HG03025 (cell line): ENCODE measurements around the gene PTCHD4.
A peak's percentile ranks its signal among the peaks of the same experiment; 100 is the strongest.
"Not testable (repeated sequence)": the region's sequence is repeated elsewhere in the genome, so short reads cannot be mapped to it uniquely, and the experiment has no call there.

ENCODE experiments used
- ATAC-seq: cut with Tn5 transposase; IDR thresholded peaks from one replicate; pipeline ENCODE4 v1.9.1; 2021; ENCODE audit warnings: mild to moderate bottlenecking, moderate library complexity; ENCODE audit not compliant: unreplicated experiment, low FRiP score

Gene PTCHD4

DNA sequence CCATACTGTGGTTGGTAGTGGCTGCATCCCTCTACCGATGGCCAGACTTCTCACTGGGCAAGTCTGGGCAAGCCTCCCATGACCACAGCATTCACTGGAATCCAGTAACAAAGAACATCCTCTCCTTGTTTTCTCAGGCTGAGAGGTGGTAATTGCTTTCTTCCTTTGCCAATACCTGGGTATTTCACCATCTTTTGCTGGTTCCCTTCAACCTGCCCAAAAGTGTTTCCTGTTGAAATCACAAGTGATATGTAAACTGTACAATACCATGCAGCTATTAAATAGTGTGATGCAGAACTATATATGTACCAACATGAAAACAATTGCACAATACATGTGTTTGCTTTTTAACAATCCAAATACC lies at the start of gene PTCHD4:
TSS of gene PTCHD4 (minus strand) at position 55 of the 364 bp plus-strand sequence. CDS start 42,240 bp downstream, outside the sequence.
- no peak for ATAC-seq

DNA sequence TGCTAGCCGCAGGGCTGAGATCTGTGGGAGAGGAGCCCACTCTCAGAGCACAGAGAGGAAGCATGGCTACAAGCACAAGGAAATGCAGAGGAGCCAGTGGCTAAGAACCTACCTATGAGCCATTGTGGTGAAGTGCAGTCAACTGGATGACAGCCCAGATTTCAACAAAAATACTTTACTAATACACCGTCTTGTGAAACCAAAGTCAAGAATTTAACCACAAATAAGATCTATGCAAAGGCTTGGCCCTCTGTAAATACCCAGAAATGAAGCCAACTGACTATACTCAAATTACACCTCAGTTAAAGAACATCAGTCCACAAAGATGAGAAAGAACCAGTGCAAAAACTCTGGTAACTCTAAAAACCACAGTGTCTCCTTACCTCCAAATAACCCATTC lies 40.1 kb upstream of the PTCHD4 start:
- ATAC-seq = no peak

DNA sequence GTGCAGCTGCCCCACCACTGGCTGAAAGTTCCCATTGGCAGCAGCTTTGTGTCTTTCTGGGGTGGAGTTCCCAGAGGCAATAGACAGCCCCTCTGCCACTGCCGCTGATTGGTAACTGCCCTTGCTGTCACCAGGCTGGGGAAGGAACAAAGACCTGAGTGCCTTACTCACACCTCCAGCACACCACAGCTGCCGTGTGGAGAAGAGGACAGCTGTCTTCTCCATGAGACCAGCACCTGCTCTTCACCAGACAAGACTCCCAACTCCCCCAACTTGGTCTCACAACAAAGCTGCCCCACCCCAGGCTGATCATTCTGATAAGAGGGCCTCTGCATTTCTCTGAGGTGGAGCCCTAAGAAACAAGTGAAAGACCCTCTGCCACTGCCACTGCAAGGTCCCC lies 39.7 kb upstream of the PTCHD4 start:
- no peak for ATAC-seq

DNA sequence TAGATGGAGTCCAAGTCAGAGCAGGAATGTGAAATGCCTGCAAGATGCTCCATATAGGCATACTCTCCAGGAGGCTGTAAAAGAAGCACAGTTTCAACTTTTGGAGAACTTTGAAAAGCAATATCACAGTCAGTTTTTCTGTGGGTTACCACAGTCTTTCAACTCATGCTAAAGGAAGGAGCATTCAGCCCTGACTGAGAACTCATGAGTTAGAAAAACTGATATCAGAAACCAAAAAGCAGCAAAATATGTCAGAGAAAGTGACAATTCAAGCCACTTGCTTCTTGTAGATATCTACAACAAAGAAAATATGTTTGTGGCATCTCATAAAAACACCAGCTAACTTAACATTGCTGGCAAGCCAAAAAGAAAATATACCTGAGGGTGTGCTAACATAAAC lies 36.1 kb upstream of the PTCHD4 start:
- no peak for ATAC-seq

DNA sequence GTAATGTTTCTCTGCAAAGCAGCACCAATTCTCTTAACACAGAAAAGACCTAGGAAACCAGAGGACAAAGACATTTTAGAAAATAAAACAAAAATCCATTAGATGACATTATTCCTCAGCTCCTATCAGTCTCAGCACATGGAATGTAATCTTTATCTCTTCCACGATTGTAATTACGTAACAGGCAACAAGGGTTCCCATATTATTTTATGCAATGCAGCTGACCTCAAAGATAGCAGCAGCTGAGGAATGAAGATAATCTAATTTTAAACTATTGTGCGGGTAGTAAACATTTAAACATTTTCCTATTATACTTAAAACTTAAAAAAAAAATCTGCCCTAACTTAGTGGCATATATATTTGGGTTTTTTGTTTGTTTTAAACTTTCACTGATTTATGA lies 33.0 kb upstream of the PTCHD4 start:
- no peak for ATAC-seq

DNA sequence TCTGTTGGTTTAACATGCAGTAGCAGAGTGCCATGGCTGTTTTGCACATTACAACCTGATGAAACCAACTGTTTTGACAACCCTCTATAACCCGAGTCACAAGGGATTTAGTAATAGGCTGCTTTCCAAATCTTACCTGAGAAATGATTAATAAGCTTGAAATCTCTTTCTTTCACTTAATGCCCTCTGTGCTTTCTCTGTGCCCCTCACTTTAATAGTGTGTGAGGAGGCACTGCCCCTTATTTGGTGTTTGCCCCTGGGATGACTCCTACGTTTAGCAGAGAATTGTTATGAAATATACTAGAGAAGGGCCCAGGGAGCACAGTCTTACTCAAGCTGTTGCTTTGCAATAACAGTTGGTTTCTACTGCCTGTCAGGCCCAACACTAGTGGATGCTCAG lies 31.0 kb upstream of the PTCHD4 start:
- ATAC-seq = no peak

DNA sequence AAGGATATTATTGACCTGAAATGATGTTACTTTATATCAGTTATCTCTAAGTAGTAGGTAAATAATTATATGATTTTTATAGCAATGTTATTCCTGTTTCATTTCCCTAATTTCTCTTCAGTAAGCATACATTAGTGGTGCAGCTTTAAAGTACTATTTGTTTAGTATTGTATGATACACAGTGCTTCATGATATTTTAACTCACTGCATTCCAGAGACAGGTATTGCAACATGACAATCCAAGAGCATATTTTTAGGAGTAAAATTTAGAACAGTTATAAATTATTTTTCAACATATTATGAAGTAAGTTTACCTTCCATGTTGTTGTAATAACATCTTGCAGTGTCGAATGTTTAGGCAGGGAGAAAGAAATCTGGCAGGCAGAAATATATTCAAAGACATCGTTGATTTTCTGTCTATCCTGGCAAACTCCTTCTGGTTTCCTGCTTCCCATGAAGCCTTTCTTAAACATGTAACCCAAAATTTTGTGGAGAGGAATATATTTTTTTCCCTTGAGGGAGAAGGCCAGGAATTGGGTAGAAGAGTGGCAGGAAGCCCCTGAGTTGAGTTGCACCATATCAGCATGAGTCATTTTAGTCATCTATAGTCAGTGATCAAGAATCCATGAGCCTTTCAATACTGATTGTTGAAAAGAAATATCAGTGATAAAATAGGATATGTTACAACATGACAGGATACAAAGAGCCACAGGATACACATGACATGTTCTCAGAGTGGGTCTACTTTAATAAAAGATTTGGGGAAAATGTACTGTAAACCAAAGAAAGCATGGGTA lies 29.0 kb upstream of the PTCHD4 start:
- ATAC-seq = no peak

DNA sequence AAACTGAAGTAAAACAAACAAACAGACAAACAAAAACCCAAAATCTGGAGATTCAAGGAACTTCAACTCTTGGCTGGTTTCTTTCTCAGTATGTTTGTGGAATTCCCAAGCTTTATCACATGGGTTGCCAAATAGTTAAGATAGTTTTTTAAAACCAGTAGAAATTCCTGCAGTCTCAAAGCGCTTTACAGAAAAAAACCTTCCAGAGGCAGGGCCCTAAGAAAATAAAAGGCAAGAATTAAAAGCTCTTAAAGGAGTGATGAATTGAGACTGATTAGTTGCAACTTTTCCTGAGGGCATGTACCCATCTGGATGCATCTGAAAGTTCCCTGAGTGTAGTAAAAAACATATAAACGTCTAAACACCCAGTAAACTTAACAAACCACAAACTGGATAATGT lies 25.9 kb upstream of the PTCHD4 start:
- no peak for ATAC-seq

DNA sequence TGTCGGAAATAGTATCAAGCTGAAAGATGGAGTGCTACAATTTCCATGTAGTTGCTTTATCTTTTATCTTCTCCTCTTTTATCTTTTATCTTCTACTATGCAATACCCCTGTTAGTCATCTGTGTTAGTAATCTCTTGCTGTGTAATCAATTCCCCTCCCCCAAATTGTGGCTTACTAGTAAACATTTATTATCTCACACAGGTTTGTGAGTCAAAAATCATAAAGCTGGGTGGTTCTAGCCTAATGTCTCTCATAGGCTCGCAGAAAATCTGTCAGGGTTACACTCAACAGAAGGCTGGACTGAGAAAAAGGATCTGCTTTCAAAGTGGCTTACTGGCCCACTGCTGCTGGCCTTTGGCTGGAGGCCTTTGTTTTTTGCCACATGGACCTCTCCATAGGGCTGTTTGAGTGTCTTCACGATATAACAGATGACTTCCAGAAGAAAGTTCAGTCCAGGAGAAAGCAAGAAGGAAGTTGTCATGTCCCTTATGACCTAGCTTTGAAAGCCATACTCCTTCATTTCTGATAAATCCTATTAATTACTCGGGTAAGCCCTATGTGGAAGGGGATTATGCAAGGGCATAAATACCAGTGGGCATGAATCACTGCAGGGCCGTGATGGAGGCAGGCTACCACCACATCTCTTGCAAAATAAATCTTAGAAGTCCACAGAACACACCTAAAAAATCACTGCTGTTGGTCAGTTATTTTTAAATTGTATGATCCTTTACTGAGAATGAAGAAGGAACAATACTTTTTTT lies 24.5 kb upstream of the PTCHD4 start:
- ATAC-seq = no peak

DNA sequence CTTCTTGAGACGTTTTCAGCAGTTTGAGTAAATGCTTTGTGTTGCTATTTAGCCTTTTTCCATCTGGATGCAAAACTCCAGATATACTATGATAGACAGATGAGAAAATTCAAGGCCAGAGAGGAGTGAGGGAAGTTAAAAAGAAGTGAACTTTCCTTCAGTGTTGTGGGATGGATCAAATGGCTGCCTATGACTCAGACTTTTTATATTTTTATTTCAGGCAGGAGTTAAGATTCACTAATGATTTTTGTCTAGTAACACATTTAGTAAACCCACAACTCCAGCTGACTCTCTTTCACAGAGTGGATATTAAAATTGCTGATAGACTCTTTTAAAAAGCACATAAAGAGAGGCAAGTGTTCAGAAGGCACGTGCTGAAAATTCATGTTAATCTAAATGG lies 23.2 kb upstream of the PTCHD4 start:
- ATAC-seq = no peak

DNA sequence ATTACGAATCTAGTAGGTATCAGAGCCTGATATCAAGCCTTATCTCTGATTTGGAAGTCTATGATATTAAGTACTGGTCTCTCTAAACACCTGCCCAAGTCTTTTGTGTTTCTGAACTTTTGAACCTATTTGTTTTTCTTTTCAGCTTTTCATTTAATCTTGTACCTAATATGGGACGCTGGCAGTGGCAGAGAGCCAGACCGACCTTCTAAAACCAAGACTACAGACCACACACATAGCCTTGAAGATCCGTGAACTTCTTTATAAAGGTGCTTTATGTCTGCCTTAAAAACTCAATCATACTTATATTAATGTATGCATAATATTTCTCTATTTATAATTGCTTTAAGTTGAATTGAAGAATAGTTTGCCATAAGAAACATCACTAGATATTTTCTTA lies 12.6 kb upstream of the PTCHD4 start:
- no peak for ATAC-seq

DNA sequence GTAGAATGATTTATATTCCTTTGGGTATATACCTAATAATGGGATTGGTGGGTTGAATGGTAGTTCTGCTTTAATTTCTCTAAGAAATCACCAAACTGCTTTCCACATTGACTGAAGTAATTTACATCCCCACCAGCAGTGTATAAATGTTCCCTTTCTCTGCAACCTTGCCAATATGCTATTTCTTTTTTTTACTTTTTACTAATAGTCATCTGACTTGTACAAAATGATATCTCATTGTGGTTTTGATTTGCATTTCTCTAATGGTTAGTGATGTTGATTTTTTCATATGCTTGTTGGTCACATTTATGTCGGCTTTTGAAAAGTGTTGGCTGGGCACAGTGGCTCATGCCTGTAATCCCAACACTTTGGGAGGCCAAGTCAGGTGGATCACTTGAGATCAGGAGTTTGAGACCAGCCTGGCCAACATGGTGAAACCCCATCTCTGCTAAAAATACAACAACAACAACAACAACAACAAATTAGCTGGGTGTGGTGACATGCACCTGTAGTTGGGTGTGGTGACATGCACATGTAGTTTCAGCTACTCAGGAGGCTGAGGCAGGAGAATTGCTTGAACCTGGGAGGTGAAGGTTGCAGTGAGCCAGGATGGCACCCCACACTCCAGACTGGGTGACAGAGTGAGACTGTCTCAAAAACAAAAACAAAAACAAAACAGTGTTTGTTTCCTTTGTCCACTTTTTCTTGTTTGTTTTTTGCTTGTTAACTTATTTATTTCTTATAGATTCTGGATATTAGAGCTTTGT lies 11.2 kb upstream of the PTCHD4 start:
- ATAC-seq = peak; percentile 64

DNA sequence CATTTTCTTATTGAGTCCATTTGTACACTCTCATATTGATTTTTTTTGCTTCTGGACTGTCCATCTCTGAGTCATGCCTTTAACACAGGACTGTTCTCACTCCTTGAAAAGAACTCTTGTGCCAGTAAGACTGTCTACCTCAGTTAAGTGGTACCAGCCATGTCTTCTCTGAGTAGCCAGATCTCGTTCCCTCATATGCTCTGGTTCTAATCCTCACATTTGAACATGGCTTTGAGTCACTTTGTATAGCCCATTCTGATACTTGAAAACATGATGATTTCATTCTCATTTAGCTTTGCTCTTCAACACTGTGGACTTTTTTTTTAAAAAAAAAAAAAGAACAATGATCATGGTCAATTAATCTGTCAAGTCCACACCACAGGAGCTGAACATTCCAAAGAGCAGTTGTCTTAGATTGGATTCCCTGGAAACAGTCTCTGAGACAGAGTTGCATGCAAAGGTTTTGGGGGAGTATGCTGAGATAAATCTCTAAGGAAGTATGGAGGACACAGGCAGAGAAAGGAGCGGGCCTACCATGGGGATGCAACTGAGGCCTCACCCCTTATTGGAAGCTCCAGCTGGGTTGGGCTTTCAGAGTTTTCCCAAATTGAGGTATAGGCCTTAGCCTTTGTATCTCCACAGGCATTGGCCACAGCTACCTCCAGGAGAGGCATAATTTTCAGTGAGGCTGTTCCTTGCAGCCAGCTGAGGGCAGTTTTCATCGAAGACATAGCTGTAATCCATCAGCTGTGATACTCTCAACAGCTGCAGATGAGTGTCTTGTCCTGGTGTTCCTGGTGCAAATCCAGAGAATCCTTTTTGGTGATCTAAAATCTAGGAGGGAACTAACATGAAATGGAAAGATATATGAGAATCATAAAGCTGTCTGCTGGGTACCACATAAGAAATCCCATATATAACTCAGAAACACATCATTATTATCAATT lies 6.0 kb upstream of the PTCHD4 start:
- no peak for ATAC-seq

DNA sequence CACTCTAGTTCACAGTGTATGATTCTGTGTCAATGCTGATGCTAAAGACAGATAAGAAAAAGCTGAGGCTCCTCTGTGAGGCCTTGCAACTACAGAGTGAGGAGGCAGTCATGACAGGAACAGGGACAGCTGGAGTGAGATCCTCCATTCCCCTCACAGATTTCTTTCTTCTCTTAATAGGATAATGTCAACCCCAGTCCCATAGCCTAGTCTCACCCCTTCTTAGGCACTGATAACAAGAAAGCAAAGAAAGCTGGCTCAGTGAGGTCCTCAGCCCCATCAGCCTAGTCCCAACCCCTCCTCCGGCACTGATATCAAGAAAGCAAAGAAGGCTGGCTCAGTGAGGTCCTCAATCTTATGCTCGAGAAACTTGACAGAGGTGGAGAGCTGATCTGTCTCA lies 2.1 kb upstream of the PTCHD4 start:
- no peak for ATAC-seq

DNA sequence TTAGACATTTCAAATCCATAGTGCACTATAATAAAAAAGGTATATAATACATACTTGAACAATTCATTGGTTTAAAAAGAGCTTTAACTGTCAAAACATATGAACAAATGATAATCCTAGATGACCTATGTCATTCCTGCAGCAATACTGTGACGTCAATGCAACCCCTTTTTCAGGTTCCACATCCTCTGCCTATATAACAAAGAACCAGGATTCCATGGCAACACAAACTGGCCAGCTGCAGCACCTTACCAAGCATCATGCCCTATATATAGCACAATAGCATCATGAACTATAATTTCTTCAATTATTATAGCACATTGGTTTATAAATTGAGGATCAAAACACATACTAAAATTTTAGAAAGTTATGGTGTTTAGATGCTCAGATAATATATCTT lies 578 bp upstream of the PTCHD4 start:
- no peak for ATAC-seq

DNA sequence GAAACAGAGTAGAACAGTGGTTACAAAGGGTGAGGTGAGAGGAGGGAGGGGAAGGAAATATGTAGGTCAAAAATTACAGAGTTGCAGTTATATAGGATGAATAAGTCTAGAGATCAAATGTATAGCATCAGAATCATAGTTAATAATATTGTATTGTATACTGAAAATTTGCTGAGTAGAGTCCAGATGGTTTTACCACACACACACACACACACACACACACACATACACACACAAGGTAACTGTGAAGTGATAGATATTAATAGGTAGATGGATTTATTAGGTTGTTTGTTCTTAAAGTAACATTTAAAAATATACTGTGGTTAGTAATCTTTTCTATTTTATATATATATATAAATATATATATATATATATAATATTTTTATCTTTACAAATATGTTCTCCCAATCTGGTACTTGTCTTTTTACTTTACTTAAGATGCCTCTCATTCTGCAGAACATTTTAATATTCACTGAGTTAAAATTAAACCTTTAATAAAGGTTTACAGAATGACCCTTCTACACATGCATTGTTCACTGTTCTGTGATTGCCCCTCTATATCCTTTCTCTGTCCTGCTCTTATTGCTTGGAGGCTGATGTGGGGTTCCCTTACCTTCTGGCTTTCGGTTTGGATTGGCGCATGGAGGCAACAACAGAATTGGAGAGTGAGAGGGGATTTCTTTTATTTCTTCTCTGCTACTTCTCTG lies 408 bp downstream of the PTCHD4 start:
- ATAC-seq = no peak

DNA sequence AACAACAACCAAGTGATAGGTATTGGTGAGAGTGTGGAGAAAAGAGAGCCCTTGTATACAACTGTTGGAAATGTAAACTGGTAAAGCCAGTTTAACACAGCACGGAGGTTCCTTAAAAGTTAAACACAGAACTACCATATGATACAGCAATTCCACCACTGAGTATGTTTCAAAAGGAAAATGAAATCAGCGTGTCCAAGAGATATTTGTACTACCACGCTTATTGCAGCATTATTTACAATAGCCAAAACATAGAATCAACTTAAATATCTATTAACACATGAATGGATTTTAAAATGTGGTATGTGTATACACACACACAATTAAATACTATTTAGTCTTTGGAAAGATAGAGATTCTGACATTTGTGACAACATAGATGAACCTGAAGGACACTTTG lies 1.1 kb downstream of the PTCHD4 start:
- ATAC-seq = no peak

DNA sequence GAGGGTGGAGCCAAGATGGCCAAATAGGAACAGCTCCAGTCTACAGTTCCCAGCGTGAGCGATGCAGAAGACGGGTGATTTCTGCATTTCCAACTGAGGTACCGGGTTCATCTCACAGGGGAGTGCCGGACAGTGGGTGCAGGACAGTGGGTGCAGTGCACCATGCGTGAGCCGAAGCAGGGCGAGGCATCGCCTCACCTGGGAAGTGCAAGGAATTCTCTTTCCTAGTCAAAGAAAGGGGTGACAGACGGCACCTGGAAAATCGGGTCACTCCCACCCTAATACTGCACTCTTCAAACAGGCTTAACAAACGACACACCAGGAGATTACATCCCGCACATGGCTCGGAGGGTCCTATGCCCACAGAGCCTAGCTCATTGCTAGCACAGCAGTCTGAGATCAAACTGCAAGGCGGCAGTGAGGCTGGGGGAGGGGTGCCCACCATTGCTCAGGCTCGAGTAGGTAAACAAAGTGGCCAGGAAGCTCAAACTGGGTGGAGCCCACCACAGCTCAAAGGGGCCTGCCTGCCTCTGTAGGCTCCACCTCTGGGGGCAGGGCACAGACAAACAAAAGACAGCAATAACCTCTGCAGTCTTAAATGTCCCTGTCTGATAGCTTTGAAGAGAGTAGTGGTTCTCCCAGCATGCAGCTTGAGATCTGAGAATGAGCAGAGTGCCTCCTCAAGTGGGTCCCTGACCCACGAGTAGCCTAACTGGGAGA lies 8.4 kb downstream of the PTCHD4 start:
- ATAC-seq = not testable (repeated sequence)

DNA sequence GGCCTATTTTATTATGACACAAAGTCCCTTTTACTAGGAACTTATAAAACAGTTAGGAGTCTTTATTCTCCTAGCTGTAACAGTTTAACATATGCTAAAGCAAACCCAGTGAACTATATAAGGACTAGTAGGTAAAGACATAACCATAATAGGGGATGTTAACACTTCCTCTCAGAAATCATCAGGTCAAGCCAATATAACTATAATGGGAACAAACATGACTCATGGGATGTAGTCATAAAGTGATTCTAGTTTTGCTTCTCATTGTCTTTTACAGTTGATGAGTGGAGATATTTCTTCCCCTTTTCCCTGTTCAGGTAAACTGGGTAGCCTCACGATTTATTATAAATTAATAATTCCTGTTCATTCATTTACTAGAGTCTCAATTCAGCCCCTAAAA lies 9.7 kb downstream of the PTCHD4 start:
- no peak for ATAC-seq
